HUDEP-2 (cell line): ENCODE data around the gene STARD7.
"Not testable (repeated sequence)": the region's sequence is repeated elsewhere in the genome, so short reads cannot be mapped to it uniquely, and the experiment has no call there.

Source experiments
- DNase-seq, 76 experiments: peaks; one replicate each; lab custom pipeline; 2025; ENCODE audit not compliant: unreplicated experiment in 76 of 76; lab: John Stamatoyannopoulos, UW

STARD7 gene

GRCh38 chr2:96238266-96238665, 29.6 kb upstream of the STARD7 start:
- DNase-seq, result no peak

GRCh38 chr2:96236882-96237281, 28.3 kb upstream of the STARD7 start:
- DNase-seq, result no peak

GRCh38 chr2:96233880-96234316, 25.3 kb upstream of the STARD7 start:
- DNase-seq, result no peak

GRCh38 chr2:96233436-96233835, 24.8 kb upstream of the STARD7 start:
- DNase-seq, result no peak

- no peak for DNase-seq
Observed at GRCh38 chr2:96231316-96231715, 22.7 kb upstream of the STARD7 start.

GRCh38 chr2:96225016-96225533, 16.4 kb upstream of the STARD7 start:
- DNase-seq, result peak in 3 of 76 experiments; percentile 5 to 29 (median 9)

GRCh38 chr2:96221106-96221505, 12.5 kb upstream of the STARD7 start:
- not testable (repeated sequence) for DNase-seq

GRCh38 chr2:96219959-96220358, 11.3 kb upstream of the STARD7 start:
- DNase-seq, result not testable (repeated sequence)

GRCh38 chr2:96218508-96219131, 10.0 kb upstream of the STARD7 start:
- DNase-seq, result no peak

- no peak for DNase-seq
Observed at GRCh38 chr2:96214554-96214953, 5.9 kb upstream of the STARD7 start.

- no peak for DNase-seq
Observed at GRCh38 chr2:96213379-96213778, 4.8 kb upstream of the STARD7 start.

GRCh38 chr2:96212339-96212738, 3.7 kb upstream of the STARD7 start:
- DNase-seq, result no peak

- DNase-seq, result no peak
Observed at GRCh38 chr2:96209729-96210085, 1.1 kb upstream of the STARD7 start.

- peak in 4 of 76 experiments; percentile 3 to 15 (median 5) for DNase-seq
Observed at GRCh38 chr2:96209011-96209728, 543 bp upstream of the STARD7 start.

- DNase-seq, result no peak
Observed at GRCh38 chr2:96207774-96208142, 869 bp downstream of the STARD7 start.

GRCh38 chr2:96207073-96207773, 1.4 kb downstream of the STARD7 start:
- DNase-seq, result no peak

GRCh38 chr2:96205888-96206287, 2.7 kb downstream of the STARD7 start:
- no peak for DNase-seq

- no peak for DNase-seq
Observed at GRCh38 chr2:96204836-96205624, 3.6 kb downstream of the STARD7 start.

GRCh38 chr2:96203130-96204028, 5.2 kb downstream of the STARD7 start:
- DNase-seq, result no peak
